ENCODE data around the gene TRABD2A. TPM values are rescaled to one million over a fixed set of nuclear protein-coding genes. Genes with fewer than 3 reads are reported as not detected.
A peak's percentile ranks its signal among the peaks of the same experiment; 100 is the strongest.

The TRABD2A gene
- total RNA-seq (100 to 1,000 TPM; 166 to 170 TPM), total RNA-seq (31.5 to 466 (median 103) reads per million in 172 experiments)
- polyA plus RNA-seq (2013, experiment 1 of 2) = 127 TPM
- polyA plus RNA-seq (2013, experiment 2 of 2) = 144 TPM

GRCh38 chr2:84880645-84881521 is at the start of gene TRABD2A:
Gene TRABD2A (minus strand): TSS chr2:84881084. CDS start chr2:84881039, 45 bp downstream.
- Histone ChIP-seq H3K27ac (ENCODE audit: low read depth in 1 of 2, low read length in 2 of 2) (peak within 1 kb of the TSS; percentile 64 to 79), H3K9me3 (ENCODE audit: control insufficient read depth in 1 of 2, insufficient read depth in 1 of 2, low read length in 2 of 2) (no peaks in the 10 kb centered on the region), H3K4me3 (ENCODE audit: low read length) (peak within 1 kb of the TSS; percentile 91), H3K36me3 (ENCODE audit: insufficient read depth, low read length) (no peaks in the 10 kb centered on the region), H3K4me1 (ENCODE audit: insufficient read depth, low read length) (peaks cover 42% of the 10 kb centered on the region), H3K27me3 (ENCODE audit: control insufficient read depth in 1 of 2, insufficient read depth in 2 of 2, low read length in 2 of 2) (no peaks in the 10 kb centered on the region)
- Mint-ChIP-seq H3K36me3 (ENCODE audit: low read depth) (peaks cover 49% of the 10 kb centered on the region), H3K4me3 (peak within 1 kb of the TSS; percentile 98), H3K27ac (peak within 1 kb of the TSS; percentile 92), H3K9me3 (no peaks in the 10 kb centered on the region), H3K27me3 (no peaks in the 10 kb centered on the region), H3K4me1 (ENCODE audit: low read depth) (peaks cover 59% of the 10 kb centered on the region)
- DNase-seq (peak in 11 of 14 experiments; percentile 32 to 80 (median 56)), ATAC-seq (ENCODE audit: poor library complexity) (peak; percentile 53)
- intact Hi-C loops (cut with DNase I, micrococcal nuclease) = no loop called here
- ChIA-PET POLR2A (interaction anchor here (0.6 to 8.2 kb wide), 33 partner anchors 8 to 1560 kb away, joined by 3 to 215 read pairs (median 7); partner anchors contain the start of genes DNAH6, KCMF1, SUCLG1 and TMSB10), CTCF (interaction anchor here (0.7 to 5.8 kb wide), 11 partner anchors 13 to 389 kb away, joined by 3 to 56 read pairs (median 5); partner anchors contain the start of gene TMSB10)
- TF ChIP-seq CTCF (IDR thresholded peaks at IDR 0.05) = no peak

- peak; percentile 12 for TF ChIP-seq CTCF (IDR thresholded peaks at IDR 0.05)
- Mint-ChIP-seq H3K27me3 (no peaks in the 10 kb centered on the region), H3K9me3 (no peaks in the 10 kb centered on the region), H3K36me3 (ENCODE audit: low read depth) (no peaks in the 10 kb centered on the region), H3K4me3 (peak overlapping the region; percentile 91), H3K4me1 (ENCODE audit: low read depth) (peaks cover 49% of the 10 kb centered on the region), H3K27ac (peak overlapping the region; percentile 85)
- Histone ChIP-seq H3K9me3 (ENCODE audit: control insufficient read depth in 1 of 2, insufficient read depth in 1 of 2, low read length in 2 of 2) (no peaks in the 10 kb centered on the region), H3K4me1 (ENCODE audit: insufficient read depth, low read length) (peaks cover 62% of the 10 kb centered on the region), H3K27me3 (ENCODE audit: control insufficient read depth in 1 of 2, insufficient read depth in 2 of 2, low read length in 2 of 2) (no peaks in the 10 kb centered on the region), H3K27ac (ENCODE audit: low read depth in 1 of 2, low read length in 2 of 2) (no peak overlapping the region), H3K36me3 (ENCODE audit: insufficient read depth, low read length) (no peaks in the 10 kb centered on the region), H3K4me3 (ENCODE audit: low read length) (peak overlapping the region; percentile 73)
- POLR2A ChIA-PET = interaction anchor here (2.0 to 3.2 kb wide), 4 partner anchors 11 to 88 kb away, joined by 18 to 47 read pairs (median 40); no protein-coding TSS in a partner anchor
- CTCF ChIA-PET = interaction anchor here (2.2 to 7.0 kb wide), 4 partner anchors 14 to 47 kb away, joined by 15 to 117 read pairs (median 40); partner anchors contain the start of genes KCMF1 and TRABD2A
- intact Hi-C loops (cut with DNase I, micrococcal nuclease) = loop anchor here (1.0 to 5.0 kb wide), 9 partner anchors 20 to 432 kb away; partner anchors contain the start of gene KCMF1 (in 1 of the 2)
- ATAC-seq (ENCODE audit: poor library complexity) (no peak), DNase-seq (no peak)
Observed at GRCh38 chr2:84927275-84927627, 46.4 kb upstream of the TRABD2A start.

GRCh38 chr2:84925724-84926376 is 45.0 kb upstream of the TRABD2A start:
- H3K4me1 Mint-ChIP-seq (ENCODE audit: low read depth) = peaks cover 38% of the 10 kb centered on the region

More at GRCh38 chr2:84925724-84926376, 45.0 kb upstream of the TRABD2A start:
- H3K27me3 ChIP-seq (ENCODE audit: control insufficient read depth in 1 of 2, insufficient read depth in 2 of 2, low read length in 2 of 2) = no peaks in the 10 kb centered on the region
- H3K9me3 Mint-ChIP-seq = no peaks in the 10 kb centered on the region
- peak overlapping the region; percentile 91 for H3K4me3 Mint-ChIP-seq
- ChIA-PET CTCF (interaction anchor here (0.7 to 7.0 kb wide), 66 partner anchors 9 to 468 kb away, joined by 3 to 117 read pairs (median 6); partner anchors contain the start of genes DNAH6, KCMF1, TMSB10 and TRABD2A), POLR2A (interaction anchor here (0.5 to 3.2 kb wide), 34 partner anchors 13 to 466 kb away, joined by 3 to 147 read pairs (median 5); partner anchors contain the start of genes KCMF1, SUCLG1, TMSB10 and TRABD2A)
- no peaks in the 10 kb centered on the region for H3K36me3 Mint-ChIP-seq (ENCODE audit: low read depth)
- DNase-seq (peak; percentile 95 to 100 (median 99)), ATAC-seq (ENCODE audit: poor library complexity) (peak; percentile 80)
- H3K9me3 ChIP-seq (ENCODE audit: control insufficient read depth in 1 of 2, insufficient read depth in 1 of 2, low read length in 2 of 2) = no peaks in the 10 kb centered on the region
- peak; percentile 99 for TF ChIP-seq CTCF (IDR thresholded peaks at IDR 0.05)
- peak overlapping the region; percentile 73 for H3K4me3 ChIP-seq (ENCODE audit: low read length)
- peak overlapping the region; percentile 85 for H3K27ac Mint-ChIP-seq
- H3K27me3 Mint-ChIP-seq = no peaks in the 10 kb centered on the region
- H3K4me1 ChIP-seq (ENCODE audit: insufficient read depth, low read length) = peaks cover 56% of the 10 kb centered on the region
- peak overlapping the region; percentile 20 to 69 for H3K27ac ChIP-seq (ENCODE audit: low read depth in 1 of 2, low read length in 2 of 2)
- H3K36me3 ChIP-seq (ENCODE audit: insufficient read depth, low read length) = no peaks in the 10 kb centered on the region
- intact Hi-C loops (cut with DNase I, micrococcal nuclease) = loop anchor here (1.0 to 5.0 kb wide), 10 partner anchors 21 to 431 kb away; partner anchors contain the start of genes TMSB10 (in 2 of the 2) and KCMF1 (in 1 of the 2)
